Activated CD8-positive, alpha-beta T cell treated with anti-CD3 and anti-CD28 coated beads, Interleukin-2, amount 10 ng/mL, durations not matched to agents 7 days and 5 days (primary cell): ENCODE measurements around the gene RSAD1. TPM values are rescaled to one million over a fixed set of nuclear protein-coding genes. Genes with fewer than 3 reads are reported as not detected.

Experiments
- ATAC-seq: fragments of 150-1000 bp; cut with Tn5 transposase; one replicate; pipeline ENCODE4 v1.10.0; 2021; ENCODE audit warnings: moderate library complexity
- CTCF ChIA-PET: fragments of 350-600 bp; sonication (Branson Sonifier 250); formaldehyde crosslinking; loops from one replicate; lab custom pipeline; 2021; ENCODE audit warnings: antibody characterized with exemption; lab: Charles Lee
- POLR2A ChIA-PET: fragments of 350-600 bp; sonication (Branson Sonifier 250); formaldehyde crosslinking; loops from one replicate; lab custom pipeline; 2021; ENCODE audit warnings: antibody characterized with exemption; lab: Charles Lee
- DNase-seq: peaks from one replicate; pipeline ENCODE4 v3.0.0-alpha.2; 2020
- H3K27ac Mint-ChIP-seq: one replicate; pipeline ENCODE4 v1.8.0; 2021; ENCODE audit warnings: mild to moderate bottlenecking, mixed read lengths
- H3K27me3 Mint-ChIP-seq: one replicate; pipeline ENCODE4 v1.8.0; 2021; ENCODE audit warnings: low read depth, mixed read lengths
- H3K36me3 Mint-ChIP-seq: one replicate; pipeline ENCODE4 v1.8.0; 2021; ENCODE audit warnings: low read depth, mixed read lengths
- H3K4me1 Mint-ChIP-seq: one replicate; pipeline ENCODE4 v1.8.0; 2021; ENCODE audit warnings: low read depth, mixed read lengths
- H3K4me3 Mint-ChIP-seq: one replicate; pipeline ENCODE4 v1.8.0; 2021; ENCODE audit warnings: mild to moderate bottlenecking, mixed read lengths
- H3K9me3 Mint-ChIP-seq: one replicate; pipeline ENCODE4 v1.8.0; 2022; ENCODE audit warnings: mixed read lengths; ENCODE audit not compliant: insufficient read depth
- total RNA-seq, 2 experiments: library from RNA; stranded (reverse); gene quantifications; one replicate each; pipeline ENCODE4 v1.2.3, GENCODE V29; 2021

RSAD1 gene
- total RNA-seq, result 10 to 100 TPM; 26.6 to 28.4 TPM

- CTCF ChIA-PET, result interaction anchor here (0.6 to 2.5 kb wide), 38 partner anchors 8 to 279 kb away, joined by 3 to 34 read pairs (median 3); partner anchors contain the start of genes ACSF2, LRRC59 and SPATA20
- peaks cover 9% of the 10 kb centered on the region for H3K36me3 Mint-ChIP-seq
- ATAC-seq (peak; percentile 96), DNase-seq (peak; percentile 90)
- H3K27ac Mint-ChIP-seq, result peak within 1 kb of the TSS; percentile 87
- H3K4me1 Mint-ChIP-seq, result peaks cover 18% of the 10 kb centered on the region
- POLR2A ChIA-PET, result interaction anchor here (0.7 to 1.3 kb wide), 8 partner anchors 11 to 119 kb away, joined by 3 to 4 read pairs (median 3); partner anchors contain the start of genes EME1, LRRC59 and MRPL27
- H3K4me3 Mint-ChIP-seq, result peak within 1 kb of the TSS; percentile 83
- H3K9me3 Mint-ChIP-seq, result no peaks in the 10 kb centered on the region
- peaks cover 3% of the 10 kb centered on the region for H3K27me3 Mint-ChIP-seq
These were observed at the start of gene RSAD1 for GRCh38 chr17:50478391-50479381. RSAD1 (plus strand) TSS chr17:50478860; CDS start chr17:50478885, 25 bp downstream.

GRCh38 chr17:50429793-50430192, 48.9 kb upstream of the RSAD1 start:
- peaks cover 33% of the 10 kb centered on the region for H3K4me1 Mint-ChIP-seq
- DNase-seq, result no peak
- no peak overlapping the region for H3K4me3 Mint-ChIP-seq
- H3K27me3 Mint-ChIP-seq, result no peaks in the 10 kb centered on the region
- no peak overlapping the region for H3K27ac Mint-ChIP-seq
- CTCF ChIA-PET, result no interaction called here
- POLR2A ChIA-PET, result interaction anchor here (1.2 kb wide), 1 partner anchor 32 kb away, joined by 5 read pairs; the partner anchor contains the start of gene LRRC59
- peaks cover 2% of the 10 kb centered on the region for H3K36me3 Mint-ChIP-seq
- no peaks in the 10 kb centered on the region for H3K9me3 Mint-ChIP-seq
- ATAC-seq, result no peak

- Mint-ChIP-seq H3K4me1 (peaks cover 25% of the 10 kb centered on the region), H3K27me3 (no peaks in the 10 kb centered on the region), H3K36me3 (peaks cover 2% of the 10 kb centered on the region), H3K4me3 (no peak overlapping the region), H3K9me3 (no peaks in the 10 kb centered on the region), H3K27ac (no peak overlapping the region)
- CTCF ChIA-PET, result interaction anchor here (0.9 to 1.4 kb wide), 2 partner anchors 9 to 47 kb away, joined by 3 to 5 read pairs; partner anchors contain the start of gene RSAD1
- POLR2A ChIA-PET, result interaction anchor here (1.2 kb wide), 1 partner anchor 34 kb away, joined by 5 read pairs; the partner anchor contains the start of gene LRRC59
- ATAC-seq, result no peak
- DNase-seq, result no peak
These were observed 47.6 kb upstream of the RSAD1 start for GRCh38 chr17:50430821-50431618.

GRCh38 chr17:50432125-50432762, 46.4 kb upstream of the RSAD1 start:
- H3K27ac Mint-ChIP-seq, result no peak overlapping the region
- H3K36me3 Mint-ChIP-seq, result peaks cover 2% of the 10 kb centered on the region
- H3K4me3 Mint-ChIP-seq, result no peak overlapping the region
- DNase-seq, result no peak
- POLR2A ChIA-PET, result interaction anchor here (0.9 kb wide), 1 partner anchor 10 kb away, joined by 3 read pairs; no protein-coding TSS in a partner anchor
- no peaks in the 10 kb centered on the region for H3K9me3 Mint-ChIP-seq
- peaks cover 19% of the 10 kb centered on the region for H3K4me1 Mint-ChIP-seq
- no peak for ATAC-seq
- CTCF ChIA-PET, result interaction anchor here (0.9 kb wide), 1 partner anchor 11 kb away, joined by 5 read pairs; no protein-coding TSS in a partner anchor
- H3K27me3 Mint-ChIP-seq, result no peaks in the 10 kb centered on the region

- no peak overlapping the region for H3K27ac Mint-ChIP-seq
- ChIA-PET POLR2A (no interaction called here), CTCF (interaction anchor here (1.0 to 2.3 kb wide), 5 partner anchors 9 to 343 kb away, joined by 4 to 6 read pairs (median 4); partner anchors contain the start of gene LRRC59)
- ATAC-seq (no peak), DNase-seq (no peak)
- H3K4me1 Mint-ChIP-seq, result peaks cover 11% of the 10 kb centered on the region
- H3K4me3 Mint-ChIP-seq, result no peak overlapping the region
- H3K36me3 Mint-ChIP-seq, result no peaks in the 10 kb centered on the region
- H3K9me3 Mint-ChIP-seq, result no peaks in the 10 kb centered on the region
- no peaks in the 10 kb centered on the region for H3K27me3 Mint-ChIP-seq
These were observed 41.3 kb upstream of the RSAD1 start for GRCh38 chr17:50437409-50437808.

- no peaks in the 10 kb centered on the region for H3K36me3 Mint-ChIP-seq
- ChIA-PET POLR2A (no interaction called here), CTCF (no interaction called here)
- peaks cover 3% of the 10 kb centered on the region for H3K4me1 Mint-ChIP-seq
- H3K27me3 Mint-ChIP-seq, result no peaks in the 10 kb centered on the region
- H3K4me3 Mint-ChIP-seq, result no peak overlapping the region
- DNase-seq (no peak), ATAC-seq (no peak)
- H3K9me3 Mint-ChIP-seq, result no peaks in the 10 kb centered on the region
- H3K27ac Mint-ChIP-seq, result no peak overlapping the region
These were observed 39.7 kb upstream of the RSAD1 start for GRCh38 chr17:50439008-50439407.

GRCh38 chr17:50440172-50440837, 38.4 kb upstream of the RSAD1 start:
- no peak for ATAC-seq
- Mint-ChIP-seq H3K36me3 (no peaks in the 10 kb centered on the region), H3K27me3 (no peaks in the 10 kb centered on the region), H3K4me1 (no peaks in the 10 kb centered on the region), H3K9me3 (no peaks in the 10 kb centered on the region), H3K27ac (no peak overlapping the region), H3K4me3 (no peak overlapping the region)
- ChIA-PET POLR2A (no interaction called here), CTCF (interaction anchor here (1.4 kb wide), 1 partner anchor 43 kb away, joined by 6 read pairs; the partner anchor contains the start of gene LRRC59)
- DNase-seq, result no peak

GRCh38 chr17:50440838-50441829, 37.5 kb upstream of the RSAD1 start:
- Mint-ChIP-seq H3K27ac (no peak overlapping the region), H3K9me3 (no peaks in the 10 kb centered on the region), H3K36me3 (no peaks in the 10 kb centered on the region), H3K4me1 (no peaks in the 10 kb centered on the region), H3K27me3 (no peaks in the 10 kb centered on the region), H3K4me3 (no peak overlapping the region)
- ATAC-seq (no peak), DNase-seq (no peak)
- ChIA-PET CTCF (interaction anchor here (1.4 kb wide), 1 partner anchor 44 kb away, joined by 6 read pairs; the partner anchor contains the start of gene LRRC59), POLR2A (no interaction called here)

GRCh38 chr17:50443505-50443974, 35.1 kb upstream of the RSAD1 start:
- Mint-ChIP-seq H3K4me3 (no peak overlapping the region), H3K4me1 (no peaks in the 10 kb centered on the region), H3K27ac (no peak overlapping the region), H3K27me3 (no peaks in the 10 kb centered on the region), H3K36me3 (no peaks in the 10 kb centered on the region), H3K9me3 (no peaks in the 10 kb centered on the region)
- ChIA-PET POLR2A (no interaction called here), CTCF (interaction anchor here (1.7 kb wide), 1 partner anchor 46 kb away, joined by 6 read pairs; the partner anchor contains the start of gene LRRC59)
- ATAC-seq (no peak), DNase-seq (no peak)
